Ovary (tissue), 9 donors: ENCODE measurements around the gene ELOVL5. TPM values are rescaled to one million over a fixed set of nuclear protein-coding genes. Genes with fewer than 3 reads are reported as not detected.

Experiments
- DNase-seq, 5 donors: peaks; one replicate each; pipeline ENCODE4 v3.0.0-alpha.2; 2019 to 2020
- H3K27ac ChIP-seq, 2 donors: fragments of 200-600 bp; one replicate each; pipeline versions ENCODE4 v1.5.1 to v1.8.0; 2019 to 2022
- H3K27me3 ChIP-seq: fragments of 200-600 bp; one replicate; pipeline ENCODE4 v1.8.0; 2022
- H3K36me3 ChIP-seq: fragments of 200-600 bp; sonication (generic); one replicate; pipeline ENCODE4 v1.5.1; 2019
- H3K4me1 ChIP-seq: one replicate; pipeline ENCODE4 v1.8.1; 2013; ENCODE audit warnings: mild to moderate bottlenecking, moderate library complexity; ENCODE audit not compliant: insufficient read depth
- H3K4me3 ChIP-seq: fragments of 200-600 bp; sonication (generic); one replicate; pipeline ENCODE4 v1.5.1; 2017
- H3K9me3 ChIP-seq, 2 donors: fragments of 200-600 bp in 1 of 2; sonication (generic) in 1 of 2; one replicate each; pipeline versions ENCODE4 v1.5.1 to v1.8.1; 2013 to 2019; ENCODE audit warnings: mild to moderate bottlenecking in 1 of 2, moderate library complexity in 1 of 2
- CTCF ChIP-seq, 3 donors: fragments of 450-650 bp in 2 of 3; fragments of 200-600 bp in 1 of 3; IDR thresholded peaks; one replicate each; pipeline versions ENCODE4 v1.5.1 to v1.8.0; 2016 to 2022; ENCODE audit warnings: antibody characterized with exemption in 3 of 3, mild to moderate bottlenecking in 1 of 3
- EP300 ChIP-seq: sonication (generic); formaldehyde crosslinking; IDR thresholded peaks from one replicate; pipeline ENCODE4 v1.6.1; 2017; ENCODE audit warnings: antibody characterized with exemption
- POLR2A ChIP-seq: fragments of 450-650 bp; IDR thresholded peaks from one replicate; pipeline ENCODE4 v1.6.1; 2017; ENCODE audit warnings: antibody characterized with exemption, mild to moderate bottlenecking, moderate library complexity
- WGBS, 3 donors: extraction: QIAGEN DNeasy Blood & Tissue Kit in 1 of 3; methylation state at CpG; one replicate each; pipeline versions ENCODE4 v1.1.5 to v1.1.7; 2013 to 2017; 5-methylcytosine and 5-hydroxymethylcytosine counted together
- intact Hi-C, 4 donors: fragments of 100-400 bp; cut with DNase I; formaldehyde crosslinking; loops; one replicate each; pipeline versions ENCODE4 v1.11.0 to v1.15.1; 2022 to 2023
- polyA plus RNA-seq, 2 donors: library from polyadenylated mRNA; stranded (reverse); fragments of 200-250 nt in 1 of 2; fragments of 350-450 nt in 1 of 2; fragmentation: Illumina TruSeq in 1 of 2; extraction: RNeasy Lipid Tissue Mini Kit (QIAGEN cat#74804) in 1 of 2; gene quantifications; one replicate each; pipeline ENCODE4 v1.2.3, GENCODE V29; 2013 to 2014
- total RNA-seq, 7 donors: library from RNA; depleted of rRNA in 2 of 7; stranded (reverse); fragments of >200 nt in 2 of 7; fragmentation: NEBNext Ultra II Directional in 3 of 7; extraction: Animal tissue kit (Norgen Biotek cat#: 25700) in 3 of 7; gene quantifications; one replicate each; pipeline versions ENCODE4 v1.1.0 to v1.2.4, GENCODE V29; 2016 to 2023
- donor health status: DM: no; HTN: no; CAD: no; lungs with moderate emphysema.
- donor health status: DM: no; HTN: no; CAD: no.
- donor health status: Bipolar disorder and iron deficiency.
- donor health status: DM: yes; HTN: yes; CAD: no.
- donor health status: DM: no; HTN: no; CAD: no.
- donor health status: DM: yes; HTN: yes; CAD: no.

The ELOVL5 gene
- total and polyA plus RNA-seq, 9 donors, result 14.7 to 191 (median 41.8) TPM

- Histone ChIP-seq H3K27me3 (no peaks in the 10 kb centered on the region), H3K27ac (no peak overlapping the region), H3K9me3 (no peaks in the 10 kb centered on the region), H3K4me3 (no peak overlapping the region), H3K36me3 (no peaks in the 10 kb centered on the region), H3K4me1 (no peaks in the 10 kb centered on the region)
- 96 to 98% (median 96%) methylated on average over 5 of the region's 5 CpGs for WGBS, 3 donors
- no peak for TF ChIP-seq CTCF (IDR thresholded peaks at IDR 0.05)
- no peak for TF ChIP-seq EP300
- TF ChIP-seq POLR2A, result no peak
- intact Hi-C loops, result no loop called here
- no peak for DNase-seq
These were observed 90.0 kb downstream of the ELOVL5 start for GRCh38 chr6:53258774-53259155.

GRCh38 chr6:53258076-53258773 lies 90.5 kb downstream of the ELOVL5 start:
- no peak for DNase-seq
- Histone ChIP-seq H3K27me3 (no peaks in the 10 kb centered on the region), H3K9me3 (no peaks in the 10 kb centered on the region), H3K27ac (no peak overlapping the region), H3K4me3 (no peak overlapping the region), H3K4me1 (no peaks in the 10 kb centered on the region), H3K36me3 (no peaks in the 10 kb centered on the region)
- intact Hi-C loops, result no loop called here
- WGBS, 3 donors, result 95 to 96% (median 95%) methylated on average over 2 of the region's 2 CpGs
- TF ChIP-seq CTCF (IDR thresholded peaks at IDR 0.05) (no peak), EP300 (no peak), POLR2A (no peak)

- no peak for DNase-seq
- 53 to 62% (median 57%) methylated on average over 2 of the region's 2 CpGs for WGBS, 3 donors
- H3K27me3 ChIP-seq, result no peaks in the 10 kb centered on the region
These were observed 91.2 kb downstream of the ELOVL5 start for GRCh38 chr6:53257533-53257932.

GRCh38 chr6:53257001-53257400 lies 91.7 kb downstream of the ELOVL5 start:
- 38 to 52% (median 52%) methylated on average over 3 of the region's 3 CpGs for WGBS, 3 donors
- Histone ChIP-seq H3K4me3 (no peak overlapping the region), H3K27ac (no peak overlapping the region), H3K9me3 (no peaks in the 10 kb centered on the region), H3K4me1 (no peaks in the 10 kb centered on the region), H3K36me3 (no peaks in the 10 kb centered on the region), H3K27me3 (no peaks in the 10 kb centered on the region)
- intact Hi-C loops, result no loop called here
- no peak for DNase-seq
- TF ChIP-seq POLR2A (no peak), EP300 (no peak), CTCF (IDR thresholded peaks at IDR 0.05) (no peak)

More at GRCh38 chr6:53257533-53257932, 91.2 kb downstream of the ELOVL5 start:
- no peak overlapping the region for H3K27ac ChIP-seq
- intact Hi-C loops, result no loop called here
- no peak overlapping the region for H3K4me3 ChIP-seq
- TF ChIP-seq CTCF (IDR thresholded peaks at IDR 0.05) (no peak), EP300 (no peak), POLR2A (no peak)
- no peaks in the 10 kb centered on the region for H3K36me3 ChIP-seq
- H3K9me3 ChIP-seq, result no peaks in the 10 kb centered on the region
- H3K4me1 ChIP-seq, result no peaks in the 10 kb centered on the region
